B cell (primary cell): ENCODE results near the gene WNT1. TPM values are rescaled to one million over a fixed set of nuclear protein-coding genes. Genes with fewer than 3 reads are reported as not detected.

ENCODE experiments used
- ATAC-seq: fragments of 200-7000 bp; cut with Tn5 transposase; one replicate; pipeline ENCODE4 v1.10.0; 2021; ENCODE audit warnings: low read depth, mild to moderate bottlenecking, moderate number of reproducible peaks, moderate library complexity
- CTCF ChIA-PET: fragments of 350-600 bp; sonication (Branson Sonifier 250); formaldehyde crosslinking; loops from one replicate; lab custom pipeline; 2021; ENCODE audit warnings: antibody characterized with exemption, inconsistent platforms; lab: Charles Lee
- POLR2A ChIA-PET: fragments of 350-600 bp; sonication (Branson Sonifier 250); formaldehyde crosslinking; loops from one replicate; lab custom pipeline; 2021; ENCODE audit warnings: antibody characterized with exemption; lab: Charles Lee
- DNase-seq: peaks from one replicate; pipeline ENCODE4 v3.0.0; 2013
- H2AFZ ChIP-seq: 2 replicates; pipeline ENCODE4 v1.6.1; 2012; ENCODE audit warnings: mild to moderate bottlenecking, low read depth, low read length; ENCODE audit not compliant: insufficient read depth, poor library complexity, severe bottlenecking
- H3K27ac ChIP-seq, 2 donors: 1 replicate in 1 of 2; 2 replicates in 1 of 2; pipeline ENCODE4 v1.5.1; 2012 to 2013; ENCODE audit warnings: low read length in 2 of 2, mild to moderate bottlenecking in 2 of 2, moderate library complexity in 1 of 2
- H3K27me3 ChIP-seq, 4 experiments: fragments of 200-600 bp in 1 of 4; sonication (generic) in 1 of 4; replicated peaks in 1 of 4; 1 replicate in 2 of 4; 2 replicates in 2 of 4; pipeline versions ENCODE4 v1.6.1 to v1.7.0; 2013 to 2016; ENCODE audit warnings: low read length in 3 of 4, mild to moderate bottlenecking in 2 of 4, mixed read lengths in 1 of 4, moderate library complexity in 1 of 4; ENCODE audit not compliant: insufficient read depth in 4 of 4, control insufficient read depth in 3 of 4; ENCODE audit errors: control extremely low read depth in 1 of 4
- H3K36me3 ChIP-seq, 2 experiments: replicated peaks in 1 of 2; 1 replicate in 1 of 2; 2 replicates in 1 of 2; pipeline versions ENCODE4 v1.6.1 to v1.7.1; 2013; ENCODE audit warnings: low read length in 1 of 2; ENCODE audit not compliant: insufficient read depth in 2 of 2, control insufficient read depth in 1 of 2; ENCODE audit errors: control extremely low read depth in 1 of 2, extremely low read depth in 1 of 2
- H3K4me1 ChIP-seq, 2 donors: fragments of 200-600 bp in 1 of 2; sonication (generic) in 1 of 2; 1 replicate in 1 of 2; 2 replicates in 1 of 2; pipeline versions ENCODE4 v1.5.1 to v1.6.1; 2013 to 2017; ENCODE audit warnings: low read length in 2 of 2; ENCODE audit not compliant: control insufficient read depth in 2 of 2, insufficient read depth in 2 of 2
- H3K4me2 ChIP-seq: replicated peaks from 2 replicates; pipeline ENCODE3; 2012; ENCODE audit warnings: mild to moderate bottlenecking, low read depth, low read length; ENCODE audit not compliant: poor library complexity, severe bottlenecking
- H3K4me3 ChIP-seq, 5 experiments: fragments of 200-600 bp in 1 of 5; sonication (generic) in 1 of 5; 1 replicate in 3 of 5; 2 replicates in 2 of 5; pipeline versions ENCODE4 v1.5.1 to v1.7.0; 2011 to 2016; ENCODE audit warnings: low read length in 4 of 5, mild to moderate bottlenecking in 4 of 5, low read depth in 2 of 5, control low read depth in 1 of 5, moderate library complexity in 1 of 5; ENCODE audit not compliant: insufficient read depth in 1 of 5; ENCODE audit errors: control extremely low read depth in 1 of 5, extremely low read depth in 1 of 5
- H3K79me2 ChIP-seq: fragments of 200-600 bp; sonication (generic); one replicate; pipeline ENCODE4 v1.6.0; 2016; ENCODE audit warnings: low read length; ENCODE audit not compliant: control insufficient read depth, insufficient read depth
- H3K9ac ChIP-seq: fragments of 200-600 bp; sonication (generic); 2 replicates; pipeline ENCODE4 v1.6.1; 2017; ENCODE audit warnings: mild to moderate bottlenecking, low read length, moderate library complexity
- H3K9me3 ChIP-seq, 3 donors: one replicate each; pipeline versions ENCODE4 v1.6.1 to v1.7.1; 2013; ENCODE audit warnings: low read length in 2 of 3; ENCODE audit not compliant: control insufficient read depth in 2 of 3, insufficient read depth in 1 of 3; ENCODE audit errors: control extremely low read depth in 1 of 3
- H4K20me1 ChIP-seq: 2 replicates; pipeline ENCODE4 v1.6.0; 2012; ENCODE audit warnings: mild to moderate bottlenecking, low read length; ENCODE audit not compliant: insufficient read depth, control insufficient read depth, poor library complexity, severe bottlenecking
- H3K27ac Mint-ChIP-seq: one replicate; pipeline ENCODE4 v1.8.0; 2021; ENCODE audit warnings: mixed read lengths
- H3K27me3 Mint-ChIP-seq: one replicate; pipeline ENCODE4 v1.8.0; 2021; ENCODE audit warnings: mixed read lengths
- H3K4me1 Mint-ChIP-seq: one replicate; pipeline ENCODE4 v1.8.0; 2021; ENCODE audit warnings: mixed read lengths
- H3K4me3 Mint-ChIP-seq: one replicate; pipeline ENCODE4 v1.8.0; 2021; ENCODE audit warnings: mixed read lengths
- H3K9me3 Mint-ChIP-seq: one replicate; pipeline ENCODE4 v1.8.0; 2022; ENCODE audit warnings: mixed read lengths; ENCODE audit not compliant: insufficient read depth
- CTCF ChIP-seq: fragments of 200-600 bp; IDR thresholded peaks from one replicate; pipeline ENCODE4 v1.8.0; 2022; ENCODE audit warnings: antibody characterized with exemption, mild to moderate bottlenecking
- EZH2 ChIP-seq: IDR thresholded peaks from 2 replicates; pipeline ENCODE4 v1.6.1; 2012; ENCODE audit warnings: borderline replicate concordance, low read depth, mild to moderate bottlenecking, moderate library complexity, low read length; ENCODE audit not compliant: insufficient read depth, poor library complexity, severe bottlenecking
- WGBS: methylation state at CpG from one replicate; pipeline ENCODE4 v1.1.5; 2013; ENCODE audit warnings: missing lambda C conversion rate; ENCODE audit not compliant: insufficient coverage; 5-methylcytosine and 5-hydroxymethylcytosine counted together
- intact Hi-C: fragments of 100-400 bp; cut with micrococcal nuclease; formaldehyde crosslinking; loops from one replicate; pipeline ENCODE4 v1.10.0; 2022
- polyA plus RNA-seq: library from polyadenylated mRNA; depleted of rRNA; stranded (reverse); fragments of >200 nt; gene quantifications from 2 replicates; pipeline ENCODE4 v1.2.3, GENCODE V29; 2012
- total RNA-seq, 2 donors: library from RNA; stranded (reverse); fragments of 120-200 nt in 1 of 2; gene quantifications; 1 replicate in 1 of 2; 2 replicates in 1 of 2; pipeline versions ENCODE4 v1.2.3 to v1.2.4, GENCODE V29; 2013 to 2022

The WNT1 gene
- total and polyA plus RNA-seq, 2 donors (not counting 1 experiment from before 2014, with no cell fraction given) = 0.55 TPM; not detected in 1

GRCh38 chr12:48981757-48982157, 3.6 kb downstream of the WNT1 start:
- peak overlapping the region in 4 of 5 experiments; percentile 52 to 86 (median 62) for H3K4me3 ChIP-seq
- no peaks in the 10 kb centered on the region for H4K20me1 ChIP-seq
- H3K9me3 ChIP-seq = peaks cover 0 to 25% (median 0%) of the 10 kb centered on the region in 3 donors
- peak overlapping the region; percentile 76 for H3K9ac ChIP-seq
- peak overlapping the region; percentile 86 for H2AFZ ChIP-seq
- H3K27ac Mint-ChIP-seq = peak overlapping the region; percentile 44
- peaks cover 52% of the 10 kb centered on the region for H3K4me1 Mint-ChIP-seq
- peak overlapping the region; percentile 93 for H3K4me3 Mint-ChIP-seq
- TF ChIP-seq EZH2 = no peak
- no peak for TF ChIP-seq CTCF
- H3K27me3 ChIP-seq = peaks cover 2 to 73% (median 31%) of the 10 kb centered on the region in 4 experiments
- intact Hi-C loops = loop anchor here (2.0 kb wide), 2 partner anchors 13 to 25 kb away; partner anchors contain the start of gene ARF3
- H3K27me3 Mint-ChIP-seq = peaks cover 51% of the 10 kb centered on the region
- no peak overlapping the region for H3K27ac ChIP-seq
- no peaks in the 10 kb centered on the region for H3K36me3 ChIP-seq
- no peaks in the 10 kb centered on the region for H3K9me3 Mint-ChIP-seq
- WGBS = 25% methylated on average over 12 of the region's 13 CpGs
- ChIA-PET POLR2A (no interaction called here), CTCF (interaction anchor here (1.2 to 9.0 kb wide), 9 partner anchors 11 to 129 kb away, joined by 3 to 71 read pairs (median 7); partner anchors contain the start of genes DDX23, FKBP11 and WNT10B)
- ATAC-seq (no peak), DNase-seq (no peak)
- H3K4me2 ChIP-seq = peak overlapping the region; percentile 99
- peaks cover 44 to 50% of the 10 kb centered on the region in 2 donors for H3K4me1 ChIP-seq
- H3K79me2 ChIP-seq = no peaks in the 10 kb centered on the region

GRCh38 chr12:48982397-48983080, 4.4 kb downstream of the WNT1 start:
- Mint-ChIP-seq H3K4me1 (peaks cover 44% of the 10 kb centered on the region), H3K4me3 (peak overlapping the region; percentile 93), H3K27me3 (peaks cover 49% of the 10 kb centered on the region), H3K9me3 (no peaks in the 10 kb centered on the region), H3K27ac (no peak overlapping the region)
- Histone ChIP-seq H3K9me3 (peaks cover 0 to 25% (median 0%) of the 10 kb centered on the region in 3 donors), H3K9ac (no peak overlapping the region), H4K20me1 (no peaks in the 10 kb centered on the region), H3K4me2 (no peak overlapping the region), H3K79me2 (no peaks in the 10 kb centered on the region), H2AFZ (no peak overlapping the region), H3K36me3 (no peaks in the 10 kb centered on the region), H3K27me3 (peaks cover 0 to 72% (median 25%) of the 10 kb centered on the region in 4 experiments), H3K4me3 (no peak overlapping the region), H3K27ac (no peak overlapping the region), H3K4me1 (peaks cover 38 to 44% of the 10 kb centered on the region in 2 donors)
- 60% methylated on average over 6 of the region's 6 CpGs for WGBS
- DNase-seq (no peak), ATAC-seq (no peak)
- CTCF ChIA-PET = interaction anchor here (1.2 to 9.0 kb wide), 6 partner anchors 10 to 69 kb away, joined by 3 to 71 read pairs (median 11); partner anchors contain the start of genes FKBP11 and WNT10B
- intact Hi-C loops = no loop called here
- TF ChIP-seq EZH2 (no peak), CTCF (no peak)
- POLR2A ChIA-PET = interaction anchor here (0.6 to 1.6 kb wide), 3 partner anchors 13 to 57 kb away, joined by 3 to 6 read pairs (median 4); partner anchors contain the start of gene FKBP11
